NB4 (cell line): ENCODE results near the gene RYR2.

Source experiments
- CTCF ChIP-seq: IDR thresholded peaks from one replicate; pipeline ENCODE4 v1.5.1; 2012; ENCODE audit warnings: low read depth, low read length
- MYC ChIP-seq: IDR thresholded peaks from 2 replicates; pipeline ENCODE4 v1.6.1; 2011; ENCODE audit warnings: low read depth, low read length
- POLR2A ChIP-seq: IDR thresholded peaks from 2 replicates; pipeline ENCODE4 v1.6.1; 2011; ENCODE audit warnings: mild to moderate bottlenecking; ENCODE audit not compliant: insufficient read length; ENCODE audit errors: extremely low read depth
- TF ChIP-seq, protein P1 (sequence below): IDR thresholded peaks from 2 replicates; pipeline ENCODE4 v1.6.1; 2011; ENCODE audit warnings: low read depth, low read length

DNA sequence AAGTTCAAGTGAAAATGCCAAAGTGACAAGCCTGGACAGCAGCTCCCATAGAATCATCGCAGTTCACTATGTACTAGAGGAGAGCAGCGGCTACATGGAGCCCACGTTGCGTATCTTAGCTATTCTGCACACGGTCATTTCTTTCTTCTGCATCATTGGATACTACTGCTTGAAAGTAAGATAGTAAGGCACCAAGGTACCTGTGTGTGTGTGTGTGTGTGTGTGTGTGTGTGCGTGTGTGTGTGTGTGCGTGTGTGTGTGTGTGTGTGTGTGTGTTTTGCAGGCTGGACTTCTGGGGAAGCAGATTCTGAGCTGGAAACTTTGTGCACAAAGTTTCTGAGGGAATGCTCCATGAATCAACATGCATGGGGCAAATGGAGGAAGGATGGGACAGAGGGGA, 750.2 kb downstream of the RYR2 start:
- TF ChIP-seq CTCF (no peak), POLR2A (no peak), MYC (no peak)
- TF ChIP-seq, protein P1, sequence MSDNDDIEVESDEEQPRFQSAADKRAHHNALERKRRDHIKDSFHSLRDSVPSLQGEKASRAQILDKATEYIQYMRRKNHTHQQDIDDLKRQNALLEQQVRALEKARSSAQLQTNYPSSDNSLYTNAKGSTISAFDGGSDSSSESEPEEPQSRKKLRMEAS = no peak
